IMR-90 (cell line): Measurements from ENCODE around the gene PPP1R9B. TPM values are rescaled to one million over a fixed set of nuclear protein-coding genes. Genes with fewer than 3 reads are reported as not detected.

Experiments
- ATAC-seq: fragments of 200-7000 bp; cut with Tn5 transposase; 2 replicates; pipeline ENCODE4 v1.9.1; 2020; ENCODE audit warnings: low read depth, mild to moderate bottlenecking, moderate library complexity
- BruUV-seq: library from RNA; stranded (reverse); fragments of 400-500 nt; replicated peaks from 2 replicates; lab custom pipeline; 2021; lab: Mats Ljungman, UMichigan
- CTCF ChIA-PET: fragments of 300-600 bp; formaldehyde crosslinking; extraction: SDS; loops from one replicate; lab custom pipeline; 2021; ENCODE audit warnings: antibody characterized with exemption; lab: Yijun Ruan, JAX
- POLR2A ChIA-PET: fragments of 300-600 bp; sonication (Branson Sonifier 250); formaldehyde crosslinking; loops from one replicate; lab custom pipeline; 2022; ENCODE audit warnings: antibody characterized with exemption; ENCODE audit not compliant: unreplicated experiment; lab: Charles Lee
- DNase-seq: peaks from one replicate; pipeline ENCODE4 v3.0.0; 2013
- H2AFZ ChIP-seq: replicated peaks from 2 replicates; pipeline ENCODE3; 2013; ENCODE audit warnings: low read length, mild to moderate bottlenecking; ENCODE audit not compliant: poor library complexity
- H2AK5ac ChIP-seq: 2 replicates; pipeline ENCODE4 v1.6.1; 2013; ENCODE audit warnings: low read depth, low read length, inconsistent platforms
- H2AK9ac ChIP-seq: replicated peaks from 2 replicates; pipeline ENCODE3; 2013; ENCODE audit warnings: mild to moderate bottlenecking, low read depth, low read length, moderate library complexity; ENCODE audit not compliant: poor library complexity
- H2BK120ac ChIP-seq: 2 replicates; pipeline ENCODE4 v1.6.1; 2013; ENCODE audit warnings: low read depth, low read length, inconsistent platforms
- H2BK15ac ChIP-seq: 3 replicates; pipeline ENCODE4 v1.6.1; 2013; ENCODE audit warnings: low read depth, low read length, inconsistent platforms
- H2BK20ac ChIP-seq: 2 replicates; pipeline ENCODE4 v1.6.1; 2013; ENCODE audit warnings: low read depth, mild to moderate bottlenecking, inconsistent platforms, low read length, moderate library complexity
- H2BK5ac ChIP-seq: 2 replicates; pipeline ENCODE4 v1.6.1; 2013; ENCODE audit warnings: mild to moderate bottlenecking, low read depth, low read length, inconsistent platforms; ENCODE audit not compliant: poor library complexity, severe bottlenecking
- H3K14ac ChIP-seq: replicated peaks from 2 replicates; pipeline ENCODE4 v1.6.1; 2013; ENCODE audit warnings: low read depth, low read length, inconsistent platforms
- H3K18ac ChIP-seq: 2 replicates; pipeline ENCODE4 v1.6.1; 2013; ENCODE audit warnings: low read depth, low read length, control low read depth
- H3K23ac ChIP-seq: 2 replicates; pipeline ENCODE4 v1.6.1; 2013; ENCODE audit warnings: low read depth, low read length, inconsistent platforms
- H3K27ac ChIP-seq: 2 replicates; pipeline ENCODE4 v1.5.1; 2013; ENCODE audit warnings: mild to moderate bottlenecking, control low read depth, low read length; ENCODE audit not compliant: insufficient read depth
- H3K27me3 ChIP-seq: 2 replicates; pipeline ENCODE4 v1.6.1; 2013; ENCODE audit warnings: low read length; ENCODE audit not compliant: control insufficient read depth, insufficient read depth
- H3K36me3 ChIP-seq: 2 replicates; pipeline ENCODE4 v1.6.1; 2013; ENCODE audit warnings: low read length, mixed read lengths; ENCODE audit not compliant: control insufficient read depth, insufficient read depth
- H3K4ac ChIP-seq: 2 replicates; pipeline ENCODE4 v1.6.1; 2013; ENCODE audit warnings: low read depth, low read length, inconsistent platforms
- H3K4me1 ChIP-seq: 2 replicates; pipeline ENCODE4 v1.6.1; 2013; ENCODE audit warnings: low read length, mixed read lengths; ENCODE audit not compliant: control insufficient read depth, insufficient read depth
- H3K4me2 ChIP-seq: 2 replicates; pipeline ENCODE4 v1.6.1; 2013; ENCODE audit warnings: low read depth, mild to moderate bottlenecking, control low read depth, low read length, moderate library complexity
- H3K4me3 ChIP-seq: 2 replicates; pipeline ENCODE4 v1.5.1; 2013; ENCODE audit warnings: low read depth, mild to moderate bottlenecking, control low read depth, low read length, moderate library complexity; ENCODE audit not compliant: insufficient read depth
- H3K56ac ChIP-seq: 2 replicates; pipeline ENCODE4 v1.6.1; 2013; ENCODE audit warnings: low read length, inconsistent platforms; ENCODE audit not compliant: insufficient read depth; ENCODE audit errors: extremely low read depth
- H3K79me1 ChIP-seq, 2 experiments: 2 replicates each; pipeline ENCODE4 v1.6.1; 2013; ENCODE audit warnings: low read length in 2 of 2, inconsistent platforms in 1 of 2, low read depth in 1 of 2
- H3K9ac ChIP-seq: 2 replicates; pipeline ENCODE4 v1.6.1; 2013; ENCODE audit warnings: low read depth, low read length, control low read depth
- H3K9me1 ChIP-seq: 2 replicates; pipeline ENCODE4 v1.6.1; 2013; ENCODE audit warnings: low read length, inconsistent platforms; ENCODE audit not compliant: insufficient read depth
- H3K9me3 ChIP-seq: 2 replicates; pipeline ENCODE4 v1.6.1; 2013; ENCODE audit warnings: low read length; ENCODE audit not compliant: control insufficient read depth, insufficient read depth
- H4K20me1 ChIP-seq: 2 replicates; pipeline ENCODE4 v1.6.1; 2013; ENCODE audit warnings: low read length, inconsistent platforms; ENCODE audit not compliant: insufficient read depth
- H4K5ac ChIP-seq: 2 replicates; pipeline ENCODE4 v1.6.1; 2013; ENCODE audit warnings: mild to moderate bottlenecking, low read depth, low read length, control low read depth
- H4K8ac ChIP-seq, 2 experiments: 2 replicates each; pipeline ENCODE4 v1.6.1; 2013; ENCODE audit warnings: low read depth in 2 of 2, low read length in 2 of 2, control low read depth in 1 of 2, inconsistent platforms in 1 of 2
- H4K91ac ChIP-seq: 2 replicates; pipeline ENCODE4 v1.6.1; 2013; ENCODE audit warnings: low read depth, low read length, inconsistent platforms; ENCODE audit not compliant: insufficient read depth
- BHLHE40 ChIP-seq: fragments of 150-350 bp; IDR thresholded peaks from 2 replicates; pipeline ENCODE4 v1.6.1; 2016; ENCODE audit warnings: mild to moderate bottlenecking, low read depth, low read length
- CEBPB ChIP-seq: IDR thresholded peaks from 2 replicates; pipeline ENCODE4 v1.6.1; 2012; ENCODE audit warnings: low read depth, low read length, improper control_type of control experiment
- CHD1 ChIP-seq: IDR thresholded peaks from 2 replicates; pipeline ENCODE4 v1.6.1; 2012; ENCODE audit warnings: low read depth, low read length, improper control_type of control experiment
- FOS ChIP-seq: fragments of 150-350 bp; IDR thresholded peaks from 2 replicates; pipeline ENCODE4 v1.6.1; 2016; ENCODE audit warnings: low read depth, low read length
- MAZ ChIP-seq: IDR thresholded peaks from 2 replicates; pipeline ENCODE4 v1.6.1; 2012; ENCODE audit warnings: low read depth, mild to moderate bottlenecking, low read length, improper control_type of control experiment, moderate library complexity, borderline replicate concordance
- MXI1 ChIP-seq: IDR thresholded peaks from 2 replicates; pipeline ENCODE4 v1.6.1; 2012; ENCODE audit warnings: low read depth, mild to moderate bottlenecking, low read length, moderate library complexity, borderline replicate concordance
- POLR2A ChIP-seq: IDR thresholded peaks from 2 replicates; pipeline ENCODE4 v1.6.1; 2012; ENCODE audit warnings: mild to moderate bottlenecking, low read depth, low read length
- RAD21 ChIP-seq: IDR thresholded peaks from 2 replicates; pipeline ENCODE4 v1.6.1; 2012; ENCODE audit warnings: low read length, improper control_type of control experiment
- RFX5 ChIP-seq: IDR thresholded peaks from 2 replicates; pipeline ENCODE4 v1.8.0; 2012; ENCODE audit warnings: low read depth, mild to moderate bottlenecking, low read length, moderate library complexity
- SMC3 ChIP-seq: fragments of 150-350 bp; IDR thresholded peaks from 2 replicates; pipeline ENCODE4 v1.6.1; 2016; ENCODE audit warnings: low read depth, mild to moderate bottlenecking, antibody characterized with exemption, low read length, moderate library complexity
- WGBS, 2 experiments: methylation state at CpG; one replicate each; pipeline versions ENCODE4 v1.1.5 to v1.1.7; 2013; ENCODE audit warnings: missing lambda C conversion rate in 2 of 2; ENCODE audit not compliant: insufficient read length in 1 of 2; ENCODE audit errors: extremely low coverage in 2 of 2; 5-methylcytosine and 5-hydroxymethylcytosine counted together
- dilution Hi-C: fragments of 300-500 bp; cut with HindIII; formaldehyde crosslinking; loops from one replicate; pipeline ENCODE4 v1.14.3; 2018; ENCODE audit warnings: low sequenced_read_pairs; ENCODE audit not compliant: unreplicated experiment
- in situ Hi-C: fragments of 300-500 bp; cut with MboI; formaldehyde crosslinking; loops from 3 replicates; pipeline ENCODE4 v1.14.3; 2019; ENCODE audit warnings: low sequenced_read_pairs, inconsistent platforms, mixed read lengths
- intact Hi-C: fragments of 100-400 bp; cut with micrococcal nuclease; formaldehyde crosslinking; loops from 2 replicates; pipeline ENCODE4 v1.10.0; 2022
- polyA plus RNA-seq, 3 experiments: library from polyadenylated mRNA; depleted of rRNA; stranded (reverse); fragments of >200 nt; gene quantifications; 2 replicates each; pipeline ENCODE4 v1.2.3, GENCODE V29; 2012; ENCODE audit warnings: low replicate concordance in 1 of 3
- total RNA-seq: library from RNA; depleted of rRNA; stranded (reverse); fragments of >200 nt; gene quantifications from 2 replicates; pipeline ENCODE4 v1.2.3, GENCODE V29; 2012
- TF ChIP-seq, protein P1 (sequence below): conservative IDR thresholded peaks from 2 replicates; pipeline ENCODE4 v1.5.1; 2012; ENCODE audit warnings: mild to moderate bottlenecking, low read depth, low read length, improper control_type of control experiment
- TF ChIP-seq, protein P2 (sequence below): fragments of 150-350 bp; IDR thresholded peaks from 2 replicates; pipeline ENCODE4 v1.6.1; 2017; ENCODE audit warnings: mild to moderate bottlenecking, antibody characterized with exemption, low read length, low read depth
- TF ChIP-seq, protein P3 (sequence below): fragments of 150-350 bp; IDR thresholded peaks from 2 replicates; pipeline ENCODE4 v1.6.1; 2016; ENCODE audit warnings: low read depth, mild to moderate bottlenecking, low read length, moderate library complexity, borderline replicate concordance

Gene PPP1R9B
- total and polyA plus RNA-seq, 2 of the 4 experiments (the other 2 are of a cell fraction) = 23.0 to 28.0 TPM

DNA sequence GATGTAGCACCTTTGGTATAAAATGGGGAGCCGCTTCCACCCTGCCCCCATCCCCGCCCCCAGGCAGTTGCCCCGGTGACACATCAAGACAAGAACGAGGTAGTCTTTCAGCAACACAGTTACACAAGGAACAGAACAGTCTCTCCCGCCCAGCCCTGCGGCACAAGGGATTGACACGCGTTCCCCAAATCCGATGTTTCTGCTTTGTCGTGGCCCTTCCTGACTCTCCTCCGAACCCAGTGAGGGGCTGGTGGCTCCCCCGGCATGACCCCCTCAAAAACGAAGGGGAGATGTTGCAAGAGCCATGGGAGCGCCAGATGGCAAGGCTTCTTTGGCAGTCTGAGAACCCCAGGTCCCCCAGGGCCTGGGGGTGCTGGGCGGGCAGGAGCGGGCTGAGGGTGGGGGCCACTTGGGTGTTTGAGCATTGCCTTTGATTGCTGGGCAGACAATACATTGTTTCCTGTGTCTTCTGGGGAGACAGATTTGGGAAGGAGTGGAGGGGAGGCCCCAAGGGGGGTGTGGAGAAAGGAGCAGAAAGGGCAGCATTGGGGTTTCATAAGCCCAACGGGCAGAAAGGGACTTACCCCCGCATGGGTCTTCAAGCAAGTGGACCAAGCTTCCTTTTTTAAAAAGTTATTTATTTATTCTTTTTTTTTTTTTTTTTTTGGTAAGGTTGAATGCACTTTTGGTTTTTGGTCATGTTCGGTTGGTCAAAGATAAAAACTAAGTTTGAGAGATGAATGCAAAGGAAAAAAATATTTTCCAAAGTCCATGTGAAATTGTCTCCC lies 34.3 kb upstream of the PPP1R9B start:
- Histone ChIP-seq H3K23ac (0 out of 2 replicates have a peak overlapping the region, but pooled peaks have one; percentile 6), H4K8ac (peak overlapping the region in 1 of 2 experiments; percentile 86; a peak in 1 of 4 replicates), H2AFZ (peak overlapping the region; percentile 59), H3K27me3 (no peaks in the 10 kb centered on the region), H3K36me3 (peaks cover 63% of the 10 kb centered on the region), H2AK5ac (peak overlapping the region; percentile 49; the same call in 1 of the 2 replicates), H3K56ac (no peak overlapping the region), H3K79me1 (peaks cover 0 to 44% of the 10 kb centered on the region in 2 experiments; a peak in 2 of 4 replicates), H3K4me1 (no peaks in the 10 kb centered on the region; the same call in 1 of the 2 replicates), H3K4ac (peak overlapping the region; percentile 30), H3K9me1 (peaks cover 12% of the 10 kb centered on the region; the same call in 1 of the 2 replicates), H3K27ac (peak overlapping the region; percentile 99), H3K4me2 (no peak overlapping the region), H3K4me3 (no peak overlapping the region), H2AK9ac (no peak overlapping the region), H2BK120ac (no peak overlapping the region), H4K20me1 (peaks cover 96% of the 10 kb centered on the region), H2BK5ac (peak overlapping the region; percentile 99), H4K5ac (no peak overlapping the region), H3K9ac (peak overlapping the region; percentile 49; the same call in 1 of the 2 replicates), H4K91ac (no peak overlapping the region; the same call in 1 of the 2 replicates), H2BK15ac (no peak overlapping the region), H3K18ac (peak overlapping the region; percentile 4; the same call in 1 of the 2 replicates), H3K14ac (no peak overlapping the region), H2BK20ac (no peak overlapping the region), H3K9me3 (no peaks in the 10 kb centered on the region)
- no TSS peak for BruUV-seq
- POLR2A ChIA-PET = interaction anchor here (0.6 to 0.7 kb wide), 4 partner anchors 16 to 107 kb away, joined by 3 to 15 read pairs (median 6); no protein-coding TSS in a partner anchor
- 40% methylated on average over 11 of the region's 19 CpGs; no CpG with 5 or more reads in 1 of the 2 experiments for WGBS, 2 experiments
- ATAC-seq (no peak), DNase-seq (peak; percentile 62)
- dilution Hi-C loops = no loop called here
- intact Hi-C loops = no loop called here
- in situ Hi-C loops = no loop called here
- no peak for TF ChIP-seq MAZ
- TF ChIP-seq MXI1 = no peak
- TF ChIP-seq, protein P1, sequence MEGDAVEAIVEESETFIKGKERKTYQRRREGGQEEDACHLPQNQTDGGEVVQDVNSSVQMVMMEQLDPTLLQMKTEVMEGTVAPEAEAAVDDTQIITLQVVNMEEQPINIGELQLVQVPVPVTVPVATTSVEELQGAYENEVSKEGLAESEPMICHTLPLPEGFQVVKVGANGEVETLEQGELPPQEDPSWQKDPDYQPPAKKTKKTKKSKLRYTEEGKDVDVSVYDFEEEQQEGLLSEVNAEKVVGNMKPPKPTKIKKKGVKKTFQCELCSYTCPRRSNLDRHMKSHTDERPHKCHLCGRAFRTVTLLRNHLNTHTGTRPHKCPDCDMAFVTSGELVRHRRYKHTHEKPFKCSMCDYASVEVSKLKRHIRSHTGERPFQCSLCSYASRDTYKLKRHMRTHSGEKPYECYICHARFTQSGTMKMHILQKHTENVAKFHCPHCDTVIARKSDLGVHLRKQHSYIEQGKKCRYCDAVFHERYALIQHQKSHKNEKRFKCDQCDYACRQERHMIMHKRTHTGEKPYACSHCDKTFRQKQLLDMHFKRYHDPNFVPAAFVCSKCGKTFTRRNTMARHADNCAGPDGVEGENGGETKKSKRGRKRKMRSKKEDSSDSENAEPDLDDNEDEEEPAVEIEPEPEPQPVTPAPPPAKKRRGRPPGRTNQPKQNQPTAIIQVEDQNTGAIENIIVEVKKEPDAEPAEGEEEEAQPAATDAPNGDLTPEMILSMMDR = no peak
- TF ChIP-seq CHD1 = no peak
- TF ChIP-seq, protein P2, sequence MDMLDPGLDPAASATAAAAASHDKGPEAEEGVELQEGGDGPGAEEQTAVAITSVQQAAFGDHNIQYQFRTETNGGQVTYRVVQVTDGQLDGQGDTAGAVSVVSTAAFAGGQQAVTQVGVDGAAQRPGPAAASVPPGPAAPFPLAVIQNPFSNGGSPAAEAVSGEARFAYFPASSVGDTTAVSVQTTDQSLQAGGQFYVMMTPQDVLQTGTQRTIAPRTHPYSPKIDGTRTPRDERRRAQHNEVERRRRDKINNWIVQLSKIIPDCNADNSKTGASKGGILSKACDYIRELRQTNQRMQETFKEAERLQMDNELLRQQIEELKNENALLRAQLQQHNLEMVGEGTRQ = no peak
- TF ChIP-seq POLR2A = peak; percentile 11; the same call in 1 of the 2 replicates
- TF ChIP-seq CEBPB = peak; percentile 34; the same call in 1 of the 2 replicates
- no peak for TF ChIP-seq RAD21
- TF ChIP-seq FOS = no peak
- no peak for TF ChIP-seq BHLHE40
- TF ChIP-seq, protein P3, sequence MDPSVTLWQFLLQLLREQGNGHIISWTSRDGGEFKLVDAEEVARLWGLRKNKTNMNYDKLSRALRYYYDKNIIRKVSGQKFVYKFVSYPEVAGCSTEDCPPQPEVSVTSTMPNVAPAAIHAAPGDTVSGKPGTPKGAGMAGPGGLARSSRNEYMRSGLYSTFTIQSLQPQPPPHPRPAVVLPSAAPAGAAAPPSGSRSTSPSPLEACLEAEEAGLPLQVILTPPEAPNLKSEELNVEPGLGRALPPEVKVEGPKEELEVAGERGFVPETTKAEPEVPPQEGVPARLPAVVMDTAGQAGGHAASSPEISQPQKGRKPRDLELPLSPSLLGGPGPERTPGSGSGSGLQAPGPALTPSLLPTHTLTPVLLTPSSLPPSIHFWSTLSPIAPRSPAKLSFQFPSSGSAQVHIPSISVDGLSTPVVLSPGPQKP = no peak
- TF ChIP-seq RFX5 = no peak
- no peak for TF ChIP-seq SMC3
- CTCF ChIA-PET = no interaction called here
